CD4-positive, alpha-beta T cell (primary cell): Measurements from ENCODE around the gene GM2A. TPM values are rescaled to one million over a fixed set of nuclear protein-coding genes. Genes with fewer than 3 reads are reported as not detected.

Source experiments
- ATAC-seq: fragments of 200-7000 bp; cut with Tn5 transposase; one replicate; pipeline ENCODE4 v1.10.0; 2022; ENCODE audit warnings: mild to moderate bottlenecking; ENCODE audit not compliant: poor library complexity
- CTCF ChIA-PET: fragments of 350-600 bp; sonication (Branson Sonifier 250); formaldehyde crosslinking; loops from one replicate; lab custom pipeline; 2021; ENCODE audit warnings: antibody characterized with exemption, inconsistent platforms; lab: Charles Lee
- POLR2A ChIA-PET: fragments of 350-600 bp; sonication (Branson Sonifier 250); formaldehyde crosslinking; loops from one replicate; lab custom pipeline; 2021; ENCODE audit warnings: antibody characterized with exemption, inconsistent platforms; lab: Charles Lee
- DNase-seq, 14 experiments: peaks; one replicate each; pipeline ENCODE4 v3.0.0-alpha.2; 2013 to 2020; ENCODE audit warnings: mixed read lengths in 2 of 14
- H3K27ac ChIP-seq, 2 donors: one replicate each; pipeline versions ENCODE4 v1.5.1 to v1.7.0; 2013; ENCODE audit warnings: low read length in 2 of 2, low read depth in 1 of 2, mild to moderate bottlenecking in 1 of 2
- H3K27me3 ChIP-seq, 2 experiments: 1 replicate in 1 of 2; 2 replicates in 1 of 2; pipeline versions ENCODE4 v1.6.1 to v1.7.0; 2013; ENCODE audit warnings: low read length in 2 of 2, control low read depth in 1 of 2, mild to moderate bottlenecking in 1 of 2, moderate library complexity in 1 of 2; ENCODE audit not compliant: insufficient read depth in 2 of 2, control insufficient read depth in 1 of 2
- H3K36me3 ChIP-seq: one replicate; pipeline ENCODE4 v1.6.1; 2013; ENCODE audit warnings: low read length, control low read depth; ENCODE audit not compliant: insufficient read depth
- H3K4me1 ChIP-seq: one replicate; pipeline ENCODE4 v1.6.1; 2013; ENCODE audit warnings: low read length, control low read depth; ENCODE audit not compliant: insufficient read depth
- H3K4me3 ChIP-seq: one replicate; pipeline ENCODE4 v1.5.1; 2013; ENCODE audit warnings: mild to moderate bottlenecking, low read length, moderate library complexity
- H3K9me3 ChIP-seq, 2 experiments: 1 replicate in 1 of 2; 2 replicates in 1 of 2; pipeline versions ENCODE4 v1.6.1 to v1.7.0; 2013; ENCODE audit warnings: low read length in 2 of 2, mild to moderate bottlenecking in 2 of 2, control low read depth in 1 of 2, moderate library complexity in 1 of 2; ENCODE audit not compliant: control insufficient read depth in 1 of 2, insufficient read depth in 1 of 2
- H3K27ac Mint-ChIP-seq: one replicate; pipeline ENCODE4 v1.8.0; 2020; ENCODE audit warnings: mixed read lengths
- H3K27me3 Mint-ChIP-seq: one replicate; pipeline ENCODE4 v1.8.0; 2021; ENCODE audit warnings: mixed read lengths
- H3K36me3 Mint-ChIP-seq: one replicate; pipeline ENCODE4 v1.8.0; 2021; ENCODE audit warnings: low read depth, mixed read lengths
- H3K4me1 Mint-ChIP-seq: one replicate; pipeline ENCODE4 v1.8.0; 2021; ENCODE audit warnings: low read depth, mixed read lengths
- H3K4me3 Mint-ChIP-seq: one replicate; pipeline ENCODE4 v1.8.0; 2020; ENCODE audit warnings: mild to moderate bottlenecking, mixed read lengths
- H3K9me3 Mint-ChIP-seq: one replicate; pipeline ENCODE4 v1.8.0; 2020; ENCODE audit warnings: mixed read lengths
- intact Hi-C, 2 experiments: fragments of 100-400 bp; cut with DNase I in 1 of 2; cut with micrococcal nuclease in 1 of 2; formaldehyde crosslinking; loops; one replicate each; pipeline versions ENCODE4 v1.15.1 to v1.9.0; 2023 to 2025; cut with DNase I, micrococcal nuclease
- total RNA-seq, 174 experiments: library from RNA in 2 of 174; stranded (reverse) in 2 of 174; gene quantifications; one replicate each; pipeline ENCODE4 v1.2.3 and lab custom pipeline; 2021 to 2026
- TF ChIP-seq, protein P1 (sequence below): fragments of 200-600 bp; IDR thresholded peaks from one replicate; pipeline ENCODE4 v1.8.0; 2022; ENCODE audit warnings: antibody characterized with exemption, mild to moderate bottlenecking

The GM2A gene
- total RNA-seq, 2 experiments from 2014 or later, result 3.1 to 4.1 TPM

DNA sequence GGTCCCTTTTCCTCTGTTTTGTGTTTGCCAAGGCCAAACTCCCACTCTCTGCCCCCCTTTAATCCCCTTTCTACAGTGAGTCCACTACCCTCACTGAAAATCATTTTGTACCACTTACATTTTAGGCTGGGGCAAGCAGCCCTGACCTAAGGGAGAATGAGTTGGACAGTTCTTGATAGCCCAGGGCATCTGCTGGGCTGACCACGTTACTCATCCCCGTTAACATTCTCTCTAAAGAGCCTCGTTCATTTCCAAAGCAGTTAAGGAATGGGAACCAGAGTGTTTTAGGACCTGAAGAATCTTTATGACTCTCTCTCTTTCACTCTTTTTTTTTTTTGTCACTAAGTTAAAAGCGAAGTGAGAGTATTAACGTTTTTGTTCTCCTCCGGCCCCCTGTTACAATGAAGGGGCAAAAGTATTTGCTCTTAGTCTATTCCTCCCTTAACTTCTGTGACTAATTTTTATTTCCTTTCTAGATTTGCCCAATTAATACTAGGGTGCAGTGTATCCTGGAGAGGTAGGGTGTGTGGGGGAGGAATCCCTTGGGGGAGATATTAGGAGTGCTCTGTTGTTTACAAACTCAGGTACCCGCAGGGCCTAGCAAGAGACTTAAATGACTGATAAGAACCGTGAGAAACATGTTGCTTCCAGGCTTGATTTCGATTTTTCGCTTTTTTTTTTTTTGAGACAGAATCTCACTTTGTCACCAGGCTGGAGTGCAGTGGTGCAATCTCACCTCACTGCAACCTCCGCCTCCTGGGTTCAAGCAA is 14.7 kb downstream of the GM2A start:
- no peak for DNase-seq
- TF ChIP-seq, protein P1, sequence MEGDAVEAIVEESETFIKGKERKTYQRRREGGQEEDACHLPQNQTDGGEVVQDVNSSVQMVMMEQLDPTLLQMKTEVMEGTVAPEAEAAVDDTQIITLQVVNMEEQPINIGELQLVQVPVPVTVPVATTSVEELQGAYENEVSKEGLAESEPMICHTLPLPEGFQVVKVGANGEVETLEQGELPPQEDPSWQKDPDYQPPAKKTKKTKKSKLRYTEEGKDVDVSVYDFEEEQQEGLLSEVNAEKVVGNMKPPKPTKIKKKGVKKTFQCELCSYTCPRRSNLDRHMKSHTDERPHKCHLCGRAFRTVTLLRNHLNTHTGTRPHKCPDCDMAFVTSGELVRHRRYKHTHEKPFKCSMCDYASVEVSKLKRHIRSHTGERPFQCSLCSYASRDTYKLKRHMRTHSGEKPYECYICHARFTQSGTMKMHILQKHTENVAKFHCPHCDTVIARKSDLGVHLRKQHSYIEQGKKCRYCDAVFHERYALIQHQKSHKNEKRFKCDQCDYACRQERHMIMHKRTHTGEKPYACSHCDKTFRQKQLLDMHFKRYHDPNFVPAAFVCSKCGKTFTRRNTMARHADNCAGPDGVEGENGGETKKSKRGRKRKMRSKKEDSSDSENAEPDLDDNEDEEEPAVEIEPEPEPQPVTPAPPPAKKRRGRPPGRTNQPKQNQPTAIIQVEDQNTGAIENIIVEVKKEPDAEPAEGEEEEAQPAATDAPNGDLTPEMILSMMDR, result no peak
- H3K9me3 ChIP-seq, result no peaks in the 10 kb centered on the region
- Mint-ChIP-seq H3K27me3 (no peaks in the 10 kb centered on the region), H3K27ac (no peak overlapping the region), H3K4me3 (no peak overlapping the region), H3K36me3 (peaks cover 60% of the 10 kb centered on the region), H3K4me1 (no peaks in the 10 kb centered on the region), H3K9me3 (no peaks in the 10 kb centered on the region)
- no peaks in the 10 kb centered on the region for H3K27me3 ChIP-seq
- ChIA-PET POLR2A (no interaction called here), CTCF (no interaction called here)
- ATAC-seq, result no peak
- peaks cover 22% of the 10 kb centered on the region for H3K36me3 ChIP-seq
- H3K4me3 ChIP-seq, result no peak overlapping the region
- no peaks in the 10 kb centered on the region for H3K4me1 ChIP-seq
- no peak overlapping the region for H3K27ac ChIP-seq
- intact Hi-C loops, result no loop called here

DNA sequence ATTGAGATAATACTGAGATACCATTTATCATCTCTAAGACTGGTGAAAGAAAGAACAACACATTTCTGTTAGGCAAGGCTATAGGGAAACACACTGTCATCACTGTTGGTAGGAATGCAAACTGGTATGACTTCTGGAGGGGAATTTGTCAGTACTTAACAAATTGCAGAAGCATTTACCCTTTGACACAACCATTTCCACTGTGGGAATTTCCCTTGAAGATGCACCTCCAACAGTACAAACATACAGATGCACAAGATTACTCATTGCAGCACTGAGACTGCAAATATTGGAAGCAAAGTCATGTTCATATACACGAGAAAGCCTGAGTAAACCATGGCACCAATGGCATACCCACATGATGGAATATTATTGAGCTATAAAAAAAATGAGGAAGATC is 17.6 kb downstream of the GM2A start:
- Histone ChIP-seq H3K36me3 (peaks cover 22% of the 10 kb centered on the region), H3K4me1 (no peaks in the 10 kb centered on the region), H3K27me3 (no peaks in the 10 kb centered on the region), H3K27ac (no peak overlapping the region), H3K4me3 (no peak overlapping the region), H3K9me3 (no peaks in the 10 kb centered on the region)
- intact Hi-C loops, result no loop called here
- peaks cover 34% of the 10 kb centered on the region for H3K36me3 Mint-ChIP-seq
- no peaks in the 10 kb centered on the region for H3K4me1 Mint-ChIP-seq
- no peaks in the 10 kb centered on the region for H3K9me3 Mint-ChIP-seq
- TF ChIP-seq, protein P1, result no peak
- H3K27ac Mint-ChIP-seq, result no peak overlapping the region
- H3K4me3 Mint-ChIP-seq, result no peak overlapping the region
- H3K27me3 Mint-ChIP-seq, result no peaks in the 10 kb centered on the region
- DNase-seq, result peak in 2 of 14 experiments; percentile 43 to 58
- ChIA-PET CTCF (no interaction called here), POLR2A (no interaction called here)
- no peak for ATAC-seq

DNA sequence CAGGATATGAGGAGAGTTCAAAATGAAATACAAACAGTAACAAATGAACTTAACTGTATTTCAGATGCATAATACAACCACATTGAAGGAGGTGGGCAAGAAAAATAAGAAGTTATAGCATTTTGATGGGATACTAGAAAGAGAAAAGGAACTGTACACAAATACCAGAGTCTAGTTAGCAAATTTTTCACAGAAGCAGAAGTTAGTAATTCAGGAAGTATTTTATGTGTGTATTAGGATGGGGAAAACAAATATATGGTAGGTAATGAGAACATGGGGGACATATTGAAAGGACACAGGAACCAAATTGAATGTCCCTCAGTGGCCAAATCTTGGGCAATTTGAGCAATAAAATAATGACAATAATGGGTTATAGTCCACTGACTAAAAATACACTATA is 18.4 kb downstream of the GM2A start:
- peaks cover 22% of the 10 kb centered on the region for H3K36me3 ChIP-seq
- H3K36me3 Mint-ChIP-seq, result peaks cover 29% of the 10 kb centered on the region
- H3K27me3 Mint-ChIP-seq, result no peaks in the 10 kb centered on the region
- H3K4me3 ChIP-seq, result no peak overlapping the region
- no peaks in the 10 kb centered on the region for H3K4me1 ChIP-seq
- no peak overlapping the region for H3K4me3 Mint-ChIP-seq
- H3K9me3 Mint-ChIP-seq, result no peaks in the 10 kb centered on the region
- ChIA-PET POLR2A (no interaction called here), CTCF (no interaction called here)
- DNase-seq, result no peak
- H3K27ac Mint-ChIP-seq, result no peak overlapping the region
- intact Hi-C loops, result no loop called here
- TF ChIP-seq, protein P1, result no peak
- no peak overlapping the region for H3K27ac ChIP-seq
- no peaks in the 10 kb centered on the region for H3K27me3 ChIP-seq
- H3K4me1 Mint-ChIP-seq, result no peaks in the 10 kb centered on the region
- H3K9me3 ChIP-seq, result no peaks in the 10 kb centered on the region
- no peak for ATAC-seq
